GM23248 (cell line): ENCODE data around the gene FARS2.

ENCODE experiments used
- EZH2 ChIP-seq: fragments of 200-600 bp; sonication (generic); IDR thresholded peaks from 2 replicates; pipeline ENCODE4 v1.6.1; 2018; ENCODE audit warnings: antibody characterized with exemption, mild to moderate bottlenecking; ENCODE audit not compliant: insufficient read depth, poor library complexity, severe bottlenecking
- EZH2phosphoT487 ChIP-seq: fragments of 200-600 bp; sonication (generic); IDR thresholded peaks from 2 replicates; pipeline ENCODE4 v1.6.1; 2018; ENCODE audit warnings: antibody characterized with exemption, moderate library complexity, mild to moderate bottlenecking, low read depth; ENCODE audit not compliant: insufficient read depth

GRCh38 chr6:5455142-5455541, 193.8 kb downstream of the FARS2 start:
- TF ChIP-seq EZH2 (no peak), EZH2phosphoT487 (no peak)
